Activated CD4-positive, alpha-beta T cell treated with anti-CD3 and anti-CD28 coated beads, Interleukin-2, amount 10 ng/mL, durations not matched to agents 24 days and 14 days (primary cell): Measurements from ENCODE around the gene RAB30. TPM values are rescaled to one million over a fixed set of nuclear protein-coding genes. Genes with fewer than 3 reads are reported as not detected.

Experiments used
- DNase-seq: peaks from one replicate; pipeline ENCODE4 v3.0.0; 2022
- H3K27ac Mint-ChIP-seq: one replicate; pipeline ENCODE4 v1.8.0; 2022; ENCODE audit warnings: mild to moderate bottlenecking, mixed read lengths
- H3K27me3 Mint-ChIP-seq: one replicate; pipeline ENCODE4 v1.8.0; 2022; ENCODE audit warnings: mixed read lengths
- H3K36me3 Mint-ChIP-seq: one replicate; pipeline ENCODE4 v1.8.0; 2022; ENCODE audit warnings: low read depth, mild to moderate bottlenecking, mixed read lengths
- H3K4me1 Mint-ChIP-seq: one replicate; pipeline ENCODE4 v1.8.0; 2021; ENCODE audit warnings: mixed read lengths
- H3K4me3 Mint-ChIP-seq: one replicate; pipeline ENCODE4 v1.8.0; 2022; ENCODE audit warnings: mild to moderate bottlenecking, moderate library complexity, mixed read lengths
- H3K9me3 Mint-ChIP-seq: one replicate; pipeline ENCODE4 v1.8.0; 2021; ENCODE audit warnings: mixed read lengths
- intact Hi-C: fragments of 100-400 bp; cut with micrococcal nuclease; formaldehyde crosslinking; loops from one replicate; pipeline ENCODE4 v1.15.1; 2023
- total RNA-seq: library from RNA; stranded (reverse); gene quantifications from 2 replicates; pipeline ENCODE4 v1.2.3, GENCODE V29; 2022

Gene RAB30
- total RNA-seq, 1 donor from 2014 or later = 15.4 TPM

DNA sequence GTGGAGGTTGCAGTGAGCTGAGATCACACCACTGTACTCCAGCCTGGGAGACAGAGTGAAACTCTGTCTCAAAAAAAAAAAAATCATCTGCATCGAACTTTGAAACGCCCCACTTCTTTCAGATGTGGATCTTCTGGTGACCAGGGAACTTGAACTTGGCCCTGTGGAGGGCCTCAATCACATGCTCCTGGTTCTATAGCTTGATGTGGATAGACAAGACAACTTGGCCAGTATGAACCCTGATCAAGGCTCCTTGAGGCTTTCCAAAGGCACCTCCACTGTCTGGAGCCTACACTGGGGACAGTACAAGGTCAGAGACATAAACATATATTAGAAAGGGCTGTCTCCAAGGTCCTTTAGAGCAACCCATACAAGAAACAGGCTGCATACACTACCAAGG lies 30.6 kb downstream of the RAB30 start:
- H3K27ac Mint-ChIP-seq = no peak overlapping the region

DNA sequence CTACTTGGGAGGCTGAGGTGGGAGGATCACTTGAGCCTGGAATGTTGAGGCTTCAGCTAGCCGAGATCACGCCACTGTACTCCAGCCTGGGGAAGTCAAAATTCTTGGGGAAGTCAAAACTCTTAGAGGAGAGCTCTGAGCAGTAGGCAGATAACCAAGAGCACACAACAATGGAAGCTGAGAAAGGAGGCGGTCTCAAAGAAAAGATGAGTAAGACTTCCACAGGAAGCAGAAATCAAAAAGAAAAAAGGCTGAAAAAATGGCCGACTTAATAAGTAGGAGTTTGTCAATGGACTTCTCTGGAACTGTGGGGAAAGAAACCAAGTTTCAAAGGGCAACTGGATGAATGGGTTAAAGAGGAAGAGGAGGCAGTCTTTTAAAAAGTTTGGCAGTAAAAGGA lies 32.1 kb downstream of the RAB30 start:
- Mint-ChIP-seq H3K27ac (no peak overlapping the region), H3K36me3 (peaks cover 17% of the 10 kb centered on the region), H3K27me3 (no peaks in the 10 kb centered on the region), H3K4me1 (peaks cover 17% of the 10 kb centered on the region), H3K9me3 (peaks cover 10% of the 10 kb centered on the region), H3K4me3 (no peak overlapping the region)
- no peak for DNase-seq
- intact Hi-C loops = no loop called here

More for the DNA sequence above, 30.6 kb downstream of the RAB30 start:
- H3K36me3 Mint-ChIP-seq = peaks cover 17% of the 10 kb centered on the region
- no peak for DNase-seq
- intact Hi-C loops = no loop called here
- H3K27me3 Mint-ChIP-seq = no peaks in the 10 kb centered on the region
- H3K4me1 Mint-ChIP-seq = peaks cover 18% of the 10 kb centered on the region
- H3K9me3 Mint-ChIP-seq = peaks cover 10% of the 10 kb centered on the region
- H3K4me3 Mint-ChIP-seq = no peak overlapping the region

- no peak for DNase-seq
- Mint-ChIP-seq H3K9me3 (peaks cover 10% of the 10 kb centered on the region), H3K36me3 (peaks cover 19% of the 10 kb centered on the region), H3K27me3 (no peaks in the 10 kb centered on the region), H3K27ac (no peak overlapping the region), H3K4me1 (peaks cover 20% of the 10 kb centered on the region), H3K4me3 (no peak overlapping the region)
- intact Hi-C loops = no loop called here
Measured at GRCh38 chr11:83037877-83038276, 33.8 kb downstream of the RAB30 start.

DNA sequence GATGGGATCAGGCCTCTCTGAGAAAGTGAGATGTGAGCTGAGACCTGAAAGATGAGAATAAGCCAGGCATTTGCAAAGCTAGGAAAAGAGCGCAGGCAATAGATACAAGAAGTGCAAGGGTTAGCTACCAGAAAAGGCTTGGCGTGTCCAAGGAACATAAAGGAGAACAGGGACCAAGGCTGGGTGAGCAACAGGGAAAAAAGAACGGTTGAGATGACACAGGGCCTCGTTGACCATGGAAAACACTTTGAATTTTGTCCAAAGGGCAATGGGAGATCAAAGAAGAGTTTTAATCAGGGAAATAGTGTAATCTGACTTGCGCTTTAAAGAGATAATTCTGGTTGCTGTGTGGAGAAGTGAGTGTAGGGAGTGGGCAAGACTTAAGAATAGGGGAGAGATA lies 35.0 kb downstream of the RAB30 start:
- intact Hi-C loops = no loop called here
- Mint-ChIP-seq H3K27ac (no peak overlapping the region), H3K4me3 (no peak overlapping the region), H3K27me3 (no peaks in the 10 kb centered on the region), H3K36me3 (peaks cover 19% of the 10 kb centered on the region), H3K9me3 (peaks cover 10% of the 10 kb centered on the region), H3K4me1 (peaks cover 20% of the 10 kb centered on the region)
- DNase-seq = no peak

DNA sequence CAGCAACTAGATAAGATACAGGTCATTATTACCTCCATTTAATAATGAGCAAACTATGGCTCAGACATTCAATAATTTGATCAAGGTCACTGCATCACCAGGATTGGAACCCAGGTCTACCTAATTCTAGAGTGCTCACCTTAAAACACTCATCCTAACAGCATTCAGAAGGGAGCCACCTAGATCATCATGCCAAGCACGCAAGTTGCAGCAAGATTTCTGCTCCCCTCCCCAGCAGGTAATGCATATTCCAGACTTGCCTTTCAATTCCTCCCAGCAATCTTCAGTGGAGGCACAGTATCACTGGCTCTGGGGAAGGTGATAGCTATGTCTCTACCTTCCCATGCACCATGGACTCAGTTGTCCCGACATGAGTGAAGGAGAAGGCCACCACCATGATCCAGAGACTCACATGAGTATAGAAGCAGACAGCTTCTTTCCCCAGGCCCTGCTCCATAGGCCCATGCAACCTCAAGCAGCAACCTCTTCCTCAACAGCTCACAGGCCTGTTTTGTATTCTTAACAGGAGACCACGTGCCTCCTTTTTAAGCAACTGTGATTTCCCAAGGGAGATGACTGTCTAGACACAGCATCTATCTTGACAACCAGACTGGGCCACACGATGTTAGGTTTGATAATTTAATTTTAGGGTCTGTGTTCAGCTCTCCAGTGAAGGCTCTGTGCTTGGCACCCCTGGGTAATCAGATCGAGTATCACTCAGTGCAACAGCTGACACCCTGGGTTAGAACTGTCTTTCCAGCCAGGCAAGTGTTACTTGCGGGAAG lies 36.4 kb downstream of the RAB30 start:
- no peaks in the 10 kb centered on the region for H3K27me3 Mint-ChIP-seq
- no peak for DNase-seq
- H3K9me3 Mint-ChIP-seq = peaks cover 10% of the 10 kb centered on the region
- H3K4me3 Mint-ChIP-seq = no peak overlapping the region
- H3K4me1 Mint-ChIP-seq = peaks cover 18% of the 10 kb centered on the region
- intact Hi-C loops = no loop called here
- H3K27ac Mint-ChIP-seq = no peak overlapping the region
- H3K36me3 Mint-ChIP-seq = peaks cover 18% of the 10 kb centered on the region

DNA sequence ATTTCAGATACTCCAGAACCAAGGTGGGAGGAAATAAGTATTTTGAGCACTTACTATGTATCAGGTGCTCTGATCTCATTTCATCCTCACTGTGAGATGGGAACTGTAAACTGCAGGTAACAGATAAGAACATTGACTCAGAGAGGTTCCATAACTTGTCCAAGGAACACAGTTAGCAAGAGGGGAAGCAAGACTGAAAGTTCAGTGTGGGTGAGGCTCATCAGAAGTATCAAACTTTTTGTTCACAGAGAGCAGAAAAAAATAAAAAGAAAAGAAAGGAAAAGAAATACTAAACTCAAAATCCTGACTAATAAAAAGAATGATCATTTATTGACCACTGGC lies 37.1 kb downstream of the RAB30 start:
- peaks cover 14% of the 10 kb centered on the region for H3K36me3 Mint-ChIP-seq
- no peak for DNase-seq
- intact Hi-C loops = no loop called here
- H3K27ac Mint-ChIP-seq = no peak overlapping the region
- H3K27me3 Mint-ChIP-seq = no peaks in the 10 kb centered on the region
- peaks cover 15% of the 10 kb centered on the region for H3K4me1 Mint-ChIP-seq
- H3K9me3 Mint-ChIP-seq = peaks cover 6% of the 10 kb centered on the region
- H3K4me3 Mint-ChIP-seq = no peak overlapping the region

DNA sequence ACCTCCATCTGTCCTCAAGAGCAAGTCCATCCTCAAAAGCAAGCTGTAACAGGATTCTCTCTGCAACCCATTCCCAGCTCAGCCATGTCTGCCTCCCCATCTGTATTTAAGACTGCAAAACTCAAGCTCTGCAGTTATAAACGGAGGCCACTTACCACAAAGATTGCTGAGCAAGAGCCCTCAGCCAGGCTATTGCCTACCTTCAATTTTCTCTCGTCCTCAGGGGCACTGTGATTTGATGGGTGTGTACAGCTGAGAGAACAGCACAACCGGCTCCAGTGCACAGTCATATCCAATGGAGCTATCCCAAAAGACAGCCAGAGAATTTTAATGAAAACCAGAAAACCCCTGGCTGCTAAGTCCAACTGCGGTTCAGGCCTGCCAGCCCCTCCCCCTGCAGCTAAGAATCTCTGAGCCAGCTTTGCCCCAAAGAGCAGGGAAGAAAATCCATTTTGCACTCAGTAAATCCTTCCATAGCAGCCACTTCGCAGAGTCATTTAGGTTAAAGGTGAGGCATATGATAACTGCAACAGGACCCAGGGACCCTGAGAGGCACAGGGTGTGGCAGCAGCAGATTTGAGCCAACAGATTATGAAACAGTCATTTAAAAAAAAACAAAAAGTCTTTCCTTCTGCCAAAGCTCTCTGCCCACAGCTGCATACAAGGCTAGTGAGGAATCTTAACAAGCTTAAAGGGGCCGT lies 37.6 kb downstream of the RAB30 start:
- H3K4me3 Mint-ChIP-seq = no peak overlapping the region
- peaks cover 13% of the 10 kb centered on the region for H3K36me3 Mint-ChIP-seq
- peaks cover 4% of the 10 kb centered on the region for H3K9me3 Mint-ChIP-seq
- intact Hi-C loops = no loop called here
- H3K27me3 Mint-ChIP-seq = no peaks in the 10 kb centered on the region
- H3K4me1 Mint-ChIP-seq = peaks cover 14% of the 10 kb centered on the region
- DNase-seq = no peak
- H3K27ac Mint-ChIP-seq = no peak overlapping the region

GRCh38 chr11:83033371-83033770 lies 38.3 kb downstream of the RAB30 start:
- peaks cover 14% of the 10 kb centered on the region for H3K4me1 Mint-ChIP-seq
- intact Hi-C loops = no loop called here
- H3K9me3 Mint-ChIP-seq = peaks cover 4% of the 10 kb centered on the region
- H3K27ac Mint-ChIP-seq = no peak overlapping the region
- H3K27me3 Mint-ChIP-seq = no peaks in the 10 kb centered on the region
- no peak for DNase-seq
- peaks cover 14% of the 10 kb centered on the region for H3K36me3 Mint-ChIP-seq
- H3K4me3 Mint-ChIP-seq = no peak overlapping the region

DNA sequence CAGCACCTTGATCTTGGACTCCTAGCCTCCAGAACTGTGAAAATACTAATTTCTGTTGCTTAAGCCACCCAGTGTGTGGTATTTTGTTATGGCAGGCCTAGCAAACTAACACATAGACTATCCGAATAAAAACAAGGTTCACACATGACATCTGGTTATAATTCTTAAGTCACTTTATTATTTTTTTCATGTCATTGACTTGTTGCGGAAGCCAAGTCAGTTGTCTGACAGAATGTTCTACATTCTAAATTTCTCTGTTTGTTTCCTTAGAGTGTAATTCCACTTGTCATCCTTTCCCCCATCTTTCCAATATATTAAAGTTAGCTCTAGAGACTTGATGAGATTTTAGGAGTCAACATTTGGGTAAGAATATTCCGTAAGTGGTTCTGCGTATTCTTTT lies 40.6 kb downstream of the RAB30 start:
- H3K9me3 Mint-ChIP-seq = no peaks in the 10 kb centered on the region
- peaks cover 5% of the 10 kb centered on the region for H3K36me3 Mint-ChIP-seq
- DNase-seq = no peak
- peaks cover 17% of the 10 kb centered on the region for H3K4me1 Mint-ChIP-seq
- H3K27me3 Mint-ChIP-seq = no peaks in the 10 kb centered on the region
- intact Hi-C loops = no loop called here
- H3K4me3 Mint-ChIP-seq = no peak overlapping the region
- H3K27ac Mint-ChIP-seq = no peak overlapping the region

DNA sequence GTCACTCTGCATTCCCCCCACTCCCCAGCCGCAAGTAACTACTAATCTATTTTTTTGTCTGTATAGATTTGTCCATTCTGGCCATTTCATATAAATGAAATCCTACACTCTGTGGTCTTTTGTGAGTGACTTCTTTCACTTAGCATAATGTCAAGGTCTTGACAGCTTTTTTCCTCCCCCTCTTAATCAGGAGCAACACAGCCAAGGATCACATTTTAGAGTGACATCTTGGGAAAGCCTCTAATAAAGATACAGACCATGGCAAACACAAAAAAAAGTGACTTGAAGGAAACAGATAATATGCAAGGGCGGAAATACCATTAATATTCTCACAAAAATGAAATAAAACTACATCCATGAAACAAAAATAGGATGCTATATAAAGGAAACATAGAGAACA lies 43.9 kb downstream of the RAB30 start:
- Mint-ChIP-seq H3K4me3 (no peak overlapping the region), H3K36me3 (peaks cover 4% of the 10 kb centered on the region), H3K4me1 (peaks cover 20% of the 10 kb centered on the region), H3K27me3 (no peaks in the 10 kb centered on the region), H3K27ac (no peak overlapping the region), H3K9me3 (no peaks in the 10 kb centered on the region)
- intact Hi-C loops = no loop called here
- DNase-seq = no peak

DNA sequence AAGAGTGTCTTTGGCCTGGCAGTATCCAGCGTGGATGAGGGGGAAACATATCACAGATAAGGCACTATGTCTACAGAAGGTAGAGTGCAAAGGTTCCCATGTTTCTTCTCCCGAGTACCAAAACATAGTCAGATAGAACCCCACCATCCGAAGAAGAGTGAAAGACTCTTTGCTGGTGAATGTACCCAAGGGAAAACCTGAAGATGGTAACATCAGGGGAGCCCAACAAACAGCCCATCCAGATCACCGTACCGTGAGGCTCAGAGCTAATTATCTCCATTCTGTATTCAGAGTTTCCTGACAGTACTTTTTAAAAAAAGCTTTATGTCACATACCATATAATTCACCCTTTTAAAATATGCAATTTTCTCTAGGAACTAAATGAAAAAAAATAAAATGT lies 44.4 kb downstream of the RAB30 start:
- no peak overlapping the region for H3K4me3 Mint-ChIP-seq
- no peak for DNase-seq
- H3K27ac Mint-ChIP-seq = no peak overlapping the region
- intact Hi-C loops = no loop called here
- peaks cover 20% of the 10 kb centered on the region for H3K4me1 Mint-ChIP-seq
- H3K27me3 Mint-ChIP-seq = no peaks in the 10 kb centered on the region
- H3K9me3 Mint-ChIP-seq = no peaks in the 10 kb centered on the region
- peaks cover 4% of the 10 kb centered on the region for H3K36me3 Mint-ChIP-seq

- Mint-ChIP-seq H3K36me3 (peaks cover 4% of the 10 kb centered on the region), H3K27ac (no peak overlapping the region), H3K9me3 (no peaks in the 10 kb centered on the region), H3K4me3 (no peak overlapping the region), H3K4me1 (peaks cover 20% of the 10 kb centered on the region), H3K27me3 (no peaks in the 10 kb centered on the region)
- DNase-seq = no peak
- intact Hi-C loops = no loop called here
Measured at GRCh38 chr11:83026229-83026628, 45.5 kb downstream of the RAB30 start.

DNA sequence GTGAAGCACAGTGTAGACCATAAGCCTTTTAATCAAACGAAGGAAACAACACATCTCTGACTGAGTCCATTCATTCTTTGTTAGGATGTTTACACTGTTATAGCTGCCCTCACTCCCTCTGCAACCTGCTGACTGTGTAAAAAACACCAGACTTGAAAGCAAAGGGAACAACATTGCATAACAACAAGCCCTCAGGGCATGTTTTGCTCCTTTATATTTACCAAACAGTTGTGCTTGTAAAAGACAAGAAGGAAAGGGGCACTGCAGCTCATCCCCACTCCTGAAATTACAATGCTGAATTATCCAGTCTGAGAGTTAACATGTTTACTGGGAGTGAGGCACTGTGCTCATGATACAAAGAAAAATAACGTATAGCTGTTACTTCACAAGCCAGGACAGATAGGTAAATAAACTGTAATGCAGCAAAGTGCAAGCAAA lies 46.4 kb downstream of the RAB30 start:
- H3K36me3 Mint-ChIP-seq = peaks cover 2% of the 10 kb centered on the region
- peaks cover 20% of the 10 kb centered on the region for H3K4me1 Mint-ChIP-seq

DNA sequence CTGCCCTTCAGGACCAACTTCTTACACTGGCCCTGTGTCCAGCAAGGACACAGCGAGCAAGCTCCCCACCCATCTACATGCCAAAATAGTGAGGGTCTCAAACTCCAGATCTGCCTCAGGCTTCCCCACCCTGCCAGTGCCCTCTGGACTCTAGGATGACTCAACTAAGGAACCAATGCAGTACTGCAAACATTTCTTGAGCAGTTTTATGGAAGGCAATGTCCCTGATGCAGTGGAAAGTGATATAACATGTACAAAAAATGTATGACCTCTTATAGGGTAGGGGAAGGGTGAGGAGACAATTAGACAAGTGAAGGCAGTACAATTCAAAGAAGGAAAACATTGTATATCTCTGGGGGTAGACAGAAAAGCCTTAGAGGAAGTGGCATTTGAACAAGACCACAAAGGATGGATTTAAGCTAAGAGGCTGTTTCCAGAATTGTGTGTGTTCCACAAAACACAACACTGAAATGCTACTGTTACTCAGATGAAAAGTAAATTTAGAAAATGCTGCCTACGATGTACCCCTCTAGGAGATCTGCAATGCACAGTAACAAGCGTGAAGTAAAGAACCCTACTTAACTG lies 47.3 kb downstream of the RAB30 start:
- intact Hi-C loops = no loop called here
- H3K4me1 Mint-ChIP-seq = peaks cover 20% of the 10 kb centered on the region
- H3K27ac Mint-ChIP-seq = no peak overlapping the region
- H3K4me3 Mint-ChIP-seq = no peak overlapping the region
- H3K27me3 Mint-ChIP-seq = no peaks in the 10 kb centered on the region
- no peak for DNase-seq
- H3K9me3 Mint-ChIP-seq = no peaks in the 10 kb centered on the region
- H3K36me3 Mint-ChIP-seq = peaks cover 2% of the 10 kb centered on the region

More for the DNA sequence above, 46.4 kb downstream of the RAB30 start:
- no peaks in the 10 kb centered on the region for H3K9me3 Mint-ChIP-seq
- DNase-seq = no peak
- H3K27ac Mint-ChIP-seq = no peak overlapping the region
- no peaks in the 10 kb centered on the region for H3K27me3 Mint-ChIP-seq
- intact Hi-C loops = no loop called here
- no peak overlapping the region for H3K4me3 Mint-ChIP-seq
